ENCODE results near the gene ITM2C.

- no peak for TF ChIP-seq POLR2A (IDR thresholded peaks at IDR 0.05)
- TF ChIP-seq CTCF (IDR thresholded peaks at IDR 0.05) = no peak
These were observed 34.0 kb downstream of the ITM2C start for GRCh38 chr2:230898713-230899091.

Measured in uterus (tissue), 2 donors.